Activated T-helper 9 cell treated with anti-CD3 and anti-CD28 coated beads, Interleukin-2, amount 50 U/mL, for 16 hours (primary cell): ENCODE results near the gene PLA2G4C.

Source experiments
- DNase-seq: peaks from one replicate; pipeline ENCODE4 v3.0.0-alpha.2; 2020; ENCODE audit warnings: low read depth

The PLA2G4C gene, protein sequence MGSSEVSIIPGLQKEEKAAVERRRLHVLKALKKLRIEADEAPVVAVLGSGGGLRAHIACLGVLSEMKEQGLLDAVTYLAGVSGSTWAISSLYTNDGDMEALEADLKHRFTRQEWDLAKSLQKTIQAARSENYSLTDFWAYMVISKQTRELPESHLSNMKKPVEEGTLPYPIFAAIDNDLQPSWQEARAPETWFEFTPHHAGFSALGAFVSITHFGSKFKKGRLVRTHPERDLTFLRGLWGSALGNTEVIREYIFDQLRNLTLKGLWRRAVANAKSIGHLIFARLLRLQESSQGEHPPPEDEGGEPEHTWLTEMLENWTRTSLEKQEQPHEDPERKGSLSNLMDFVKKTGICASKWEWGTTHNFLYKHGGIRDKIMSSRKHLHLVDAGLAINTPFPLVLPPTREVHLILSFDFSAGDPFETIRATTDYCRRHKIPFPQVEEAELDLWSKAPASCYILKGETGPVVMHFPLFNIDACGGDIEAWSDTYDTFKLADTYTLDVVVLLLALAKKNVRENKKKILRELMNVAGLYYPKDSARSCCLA

DNA sequence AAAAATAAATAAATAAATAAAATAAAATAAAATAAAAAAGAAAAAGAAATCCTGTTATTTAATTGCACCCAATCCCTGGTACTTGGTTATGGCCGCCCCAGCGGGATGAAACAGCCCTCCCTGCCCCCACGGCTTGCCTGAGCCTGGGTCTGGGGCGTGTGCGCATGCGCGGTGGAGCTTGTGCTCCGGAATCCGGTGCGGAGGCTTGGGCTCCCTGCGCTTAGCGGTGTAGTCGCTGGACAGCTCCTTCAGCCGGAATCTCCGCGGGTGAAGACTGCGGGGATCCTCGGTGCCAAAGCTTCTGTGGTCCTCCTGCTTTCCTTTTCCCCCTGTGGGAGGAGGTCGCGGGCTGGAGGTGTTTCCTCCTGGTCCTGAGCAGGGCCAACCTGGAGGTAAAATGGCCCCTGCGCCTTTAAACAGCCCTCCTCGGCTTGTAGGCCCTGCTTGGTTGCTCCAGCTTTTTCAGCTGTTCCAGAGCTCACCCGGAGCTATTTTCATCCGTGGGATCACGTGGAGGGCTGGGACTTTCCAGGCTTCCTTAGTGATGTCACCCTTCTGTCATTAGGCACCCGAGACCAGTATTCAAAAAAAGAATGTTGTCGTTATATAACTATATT, at the start of gene PLA2G4C:
TSS of gene PLA2G4C (minus strand) at position 468 of the 617 bp plus-strand sequence. CDS start 4,288 bp downstream, outside the sequence.
- peak; percentile 75 for DNase-seq

DNA sequence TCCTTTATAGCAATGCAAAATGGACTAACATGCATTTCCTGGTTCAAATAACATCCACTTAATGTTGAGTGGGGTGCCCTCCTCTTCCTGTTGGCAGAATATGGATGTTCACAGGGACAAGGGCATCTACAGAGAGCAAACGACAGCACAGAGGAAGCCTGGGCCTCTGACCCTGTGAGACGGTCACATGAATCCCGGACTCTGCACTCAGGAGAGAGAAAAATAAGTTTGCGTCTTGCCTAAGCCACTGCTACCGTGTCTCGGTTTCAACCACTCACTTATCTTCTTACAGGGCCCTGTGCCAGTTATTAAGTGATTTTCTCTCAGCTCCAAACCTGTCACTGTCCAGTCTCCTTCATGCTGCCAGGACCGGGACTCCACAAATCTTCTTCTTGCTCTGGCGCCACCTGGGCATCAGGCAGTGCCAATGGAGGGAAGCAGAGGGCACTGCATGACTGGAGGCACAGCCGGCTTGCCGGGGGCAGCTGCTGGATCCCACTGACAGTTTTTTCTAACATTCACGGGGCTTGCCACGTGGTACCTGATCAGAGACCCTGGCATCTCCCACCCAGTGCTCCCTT, 47.7 kb upstream of the PLA2G4C start:
- no peak for DNase-seq

DNA sequence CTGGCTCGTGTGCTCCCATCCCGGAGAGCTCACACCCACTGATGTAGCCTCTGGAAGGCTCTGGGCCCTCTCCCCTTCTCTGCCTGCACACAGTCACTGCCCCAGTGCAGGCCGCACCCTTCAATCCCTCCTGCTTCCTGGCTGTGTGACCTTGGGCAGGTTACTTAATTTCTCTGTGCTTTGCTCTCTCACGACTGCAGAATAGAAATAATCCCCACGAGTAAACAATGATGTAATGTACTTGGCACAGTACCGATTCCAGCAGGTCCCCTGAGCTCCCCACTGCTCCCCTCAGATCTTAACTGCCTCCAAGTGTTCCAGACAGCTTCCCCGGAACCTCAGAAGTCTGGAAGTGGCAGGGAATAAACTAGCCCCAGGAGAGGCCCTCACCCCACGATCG, 43.4 kb upstream of the PLA2G4C start:
- no peak for DNase-seq

DNA sequence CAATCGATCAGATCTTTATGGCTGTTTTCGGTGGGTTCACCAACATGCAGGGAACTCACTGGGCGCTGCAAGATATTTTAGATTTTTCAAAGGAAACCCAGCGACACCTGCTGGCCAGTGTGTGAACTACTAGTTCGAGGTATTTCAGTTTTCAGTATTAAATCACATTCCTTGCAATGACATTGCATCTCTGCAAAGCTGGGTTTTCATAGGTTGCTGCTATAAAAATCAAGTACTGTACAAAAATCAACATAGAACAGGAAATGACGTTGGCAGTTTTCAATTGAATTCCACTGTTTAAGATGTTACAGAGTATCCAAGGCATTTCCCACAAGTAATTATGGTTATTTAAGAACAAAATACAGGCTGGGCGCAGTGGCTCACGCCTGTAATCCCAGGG, 41.9 kb upstream of the PLA2G4C start:
- peak; percentile 57 for DNase-seq

DNA sequence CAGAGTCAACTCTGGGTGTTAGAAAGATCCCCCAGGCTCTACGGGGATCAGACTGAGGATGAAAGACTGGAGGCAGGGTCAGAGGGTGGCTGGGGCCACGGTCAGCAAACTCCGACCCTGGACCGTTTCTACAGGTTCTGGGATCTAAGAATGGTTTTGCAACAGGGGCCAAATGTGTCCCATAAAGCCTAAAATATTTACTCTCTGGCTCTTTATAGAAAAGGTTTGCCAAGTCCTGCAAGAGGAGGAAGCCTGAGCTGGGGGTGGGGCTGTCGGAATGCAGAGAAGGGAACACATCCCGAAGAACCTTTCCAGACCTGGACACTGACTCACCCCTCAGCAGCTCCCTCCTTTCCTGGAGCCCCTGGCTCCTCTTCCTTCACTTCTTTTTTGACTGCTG, 38.8 kb upstream of the PLA2G4C start:
- no peak for DNase-seq

DNA sequence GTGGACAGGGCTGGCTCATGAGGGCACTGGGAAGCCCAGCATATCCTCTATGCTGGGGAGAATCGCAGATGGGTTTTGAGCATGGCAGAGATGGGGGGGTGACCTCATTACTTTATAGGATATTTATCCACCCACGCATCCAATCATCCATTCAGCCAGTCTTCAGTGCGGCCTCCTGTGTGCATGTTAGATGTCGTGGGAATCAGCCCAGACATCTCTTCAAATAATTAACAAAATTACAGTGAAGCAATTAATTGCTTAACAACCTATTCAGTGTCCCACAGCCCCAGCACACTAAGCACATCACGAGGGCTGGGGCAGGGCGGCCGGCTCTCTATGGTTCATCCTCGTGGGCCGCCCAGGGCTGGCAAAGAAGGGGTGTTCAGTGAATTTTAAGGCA, 38.0 kb upstream of the PLA2G4C start:
- no peak for DNase-seq

DNA sequence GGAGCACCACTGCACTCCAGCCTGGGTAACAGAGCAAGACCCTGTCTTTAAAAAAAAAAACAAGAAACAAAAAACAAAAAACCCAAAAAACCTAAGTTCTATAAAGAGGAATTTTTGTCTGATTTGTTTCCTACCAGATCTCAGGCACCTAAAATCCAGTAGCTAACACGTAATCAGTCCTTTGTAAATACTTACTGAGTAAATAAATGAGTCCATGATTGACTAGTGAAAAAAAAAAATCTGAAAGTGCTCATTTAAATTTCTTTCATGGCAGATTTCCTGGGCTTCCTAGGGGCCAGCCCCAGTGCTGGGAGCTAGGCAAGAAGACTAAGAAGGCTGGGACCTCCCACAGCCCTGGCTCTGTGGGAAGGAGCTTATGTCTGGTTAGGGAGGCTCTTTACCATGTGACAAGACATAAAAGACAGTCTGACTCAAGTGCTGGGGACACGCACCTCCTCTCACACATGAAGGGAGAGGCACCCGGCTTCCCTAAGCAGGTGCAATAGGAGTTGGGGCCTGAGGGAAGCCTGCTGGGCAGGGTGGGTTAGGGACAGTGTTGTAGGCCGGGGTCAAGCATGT, 37.1 kb upstream of the PLA2G4C start:
- DNase-seq = no peak

DNA sequence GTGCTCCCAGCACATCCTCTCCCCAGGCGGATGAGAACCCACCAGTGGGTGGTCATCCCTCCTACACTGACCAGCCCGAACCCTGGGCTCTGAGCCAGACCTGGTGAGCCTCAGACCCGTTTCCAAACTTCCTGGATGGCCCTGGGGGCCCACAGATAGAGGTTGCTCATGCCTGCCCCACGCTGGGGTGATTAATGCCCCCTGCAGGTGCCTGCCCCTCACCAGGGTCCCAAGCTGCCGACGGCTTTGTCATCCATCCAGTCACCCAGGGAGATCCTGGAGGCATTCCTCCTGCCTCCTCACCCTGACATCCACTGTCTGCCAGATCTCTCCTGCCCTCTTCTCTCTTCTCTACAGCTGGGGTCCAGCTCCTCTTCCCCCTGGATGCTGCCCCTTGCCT, 28.4 kb upstream of the PLA2G4C start:
- no peak for DNase-seq

DNA sequence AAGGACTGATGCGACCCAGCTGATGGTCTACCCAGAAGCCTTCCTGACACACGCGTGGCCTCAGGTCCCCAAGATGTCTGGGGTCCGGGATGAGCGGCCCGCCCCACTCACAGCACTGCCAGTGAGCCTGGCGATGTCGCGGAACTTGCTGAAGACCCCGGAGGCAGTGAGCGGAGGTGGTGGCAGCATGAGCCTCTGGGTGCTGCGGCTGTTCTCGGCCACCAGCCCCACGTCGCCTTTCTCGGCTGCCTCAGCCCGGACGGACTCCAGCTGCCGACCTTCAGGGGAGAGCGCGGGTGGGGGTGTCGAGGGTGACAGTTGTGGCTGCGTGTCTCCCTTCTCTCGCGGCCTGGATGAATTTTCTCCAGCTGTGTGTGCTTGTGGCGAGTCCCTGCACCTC, 26.8 kb upstream of the PLA2G4C start:
- no peak for DNase-seq

DNA sequence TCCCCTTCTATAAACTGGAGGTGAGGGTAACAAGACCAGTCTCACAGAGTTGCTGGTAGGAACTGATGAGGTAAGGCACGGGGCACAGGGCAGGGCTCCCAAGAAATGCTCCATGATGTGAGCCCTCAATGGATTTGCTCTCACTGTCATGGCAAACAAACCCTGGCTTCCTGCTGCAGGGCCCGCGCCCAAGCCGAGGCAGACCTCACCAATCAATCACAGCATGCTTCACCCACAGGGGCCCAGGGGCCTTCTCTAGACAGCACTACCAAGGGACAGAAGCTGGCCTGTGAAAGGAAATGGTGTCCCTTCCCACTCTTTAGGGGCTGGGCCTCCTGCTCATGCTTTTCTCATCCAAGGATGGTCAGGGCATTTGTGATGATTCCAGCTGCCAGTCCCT, 25.9 kb upstream of the PLA2G4C start:
- no peak for DNase-seq

DNA sequence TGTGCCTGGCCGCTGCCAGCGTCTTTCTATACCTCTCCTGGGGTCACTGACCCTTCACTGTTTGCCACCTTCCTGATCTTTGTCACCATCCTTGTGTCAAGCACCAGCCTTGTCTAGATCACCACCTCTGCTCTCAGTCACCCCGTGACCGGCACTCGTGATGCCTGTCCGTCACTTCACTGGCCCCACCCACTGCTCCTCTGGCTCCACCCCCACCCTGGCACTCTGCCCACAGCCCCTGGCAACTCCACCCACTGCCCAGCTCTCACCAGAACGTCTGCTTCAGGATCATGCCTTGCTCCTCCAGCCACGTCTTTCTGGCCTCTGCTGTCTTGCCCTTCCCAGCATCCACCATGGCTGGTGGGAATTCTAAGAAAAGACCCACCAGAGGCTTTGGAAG, 24.8 kb upstream of the PLA2G4C start:
- no peak for DNase-seq

DNA sequence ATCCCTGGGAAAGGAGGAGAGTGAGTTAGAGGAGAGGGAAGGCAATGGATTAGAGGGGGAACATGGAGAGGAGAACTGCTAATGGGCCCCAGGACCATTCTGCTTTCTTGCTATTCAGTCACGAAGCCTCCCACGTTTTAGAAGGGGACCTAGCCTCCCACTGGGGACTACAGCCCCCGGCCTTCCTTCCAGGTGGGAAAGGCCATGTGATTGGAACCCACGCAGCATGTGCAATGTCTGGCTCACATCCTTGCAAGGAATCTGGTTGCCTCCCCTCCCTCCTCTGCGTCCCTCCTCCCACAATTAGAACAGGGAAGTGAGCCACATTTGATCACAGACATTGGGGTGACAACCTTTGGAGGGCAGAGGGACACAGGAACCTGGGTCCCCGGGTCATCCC, 22.5 kb upstream of the PLA2G4C start:
- no peak for DNase-seq

DNA sequence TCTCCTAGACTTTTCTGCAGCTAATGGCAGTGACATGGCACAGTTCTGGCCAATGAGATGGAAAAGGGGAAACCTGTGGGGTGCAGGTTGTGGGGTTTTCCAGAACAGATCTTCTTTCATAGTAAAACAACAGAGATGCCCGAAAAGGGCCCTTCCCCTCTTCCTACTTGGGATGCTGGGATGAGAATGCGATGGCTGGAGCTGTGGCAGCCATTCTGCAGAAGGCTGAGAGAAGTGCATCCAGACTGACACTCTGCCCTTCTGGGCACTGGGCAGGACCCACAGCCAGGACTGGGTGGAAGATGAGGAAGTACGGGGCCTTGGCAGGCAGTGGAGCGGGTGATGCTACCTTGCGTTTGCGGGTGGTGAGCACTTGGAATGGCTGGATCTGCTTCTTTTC, 16.9 kb upstream of the PLA2G4C start:
- no peak for DNase-seq

DNA sequence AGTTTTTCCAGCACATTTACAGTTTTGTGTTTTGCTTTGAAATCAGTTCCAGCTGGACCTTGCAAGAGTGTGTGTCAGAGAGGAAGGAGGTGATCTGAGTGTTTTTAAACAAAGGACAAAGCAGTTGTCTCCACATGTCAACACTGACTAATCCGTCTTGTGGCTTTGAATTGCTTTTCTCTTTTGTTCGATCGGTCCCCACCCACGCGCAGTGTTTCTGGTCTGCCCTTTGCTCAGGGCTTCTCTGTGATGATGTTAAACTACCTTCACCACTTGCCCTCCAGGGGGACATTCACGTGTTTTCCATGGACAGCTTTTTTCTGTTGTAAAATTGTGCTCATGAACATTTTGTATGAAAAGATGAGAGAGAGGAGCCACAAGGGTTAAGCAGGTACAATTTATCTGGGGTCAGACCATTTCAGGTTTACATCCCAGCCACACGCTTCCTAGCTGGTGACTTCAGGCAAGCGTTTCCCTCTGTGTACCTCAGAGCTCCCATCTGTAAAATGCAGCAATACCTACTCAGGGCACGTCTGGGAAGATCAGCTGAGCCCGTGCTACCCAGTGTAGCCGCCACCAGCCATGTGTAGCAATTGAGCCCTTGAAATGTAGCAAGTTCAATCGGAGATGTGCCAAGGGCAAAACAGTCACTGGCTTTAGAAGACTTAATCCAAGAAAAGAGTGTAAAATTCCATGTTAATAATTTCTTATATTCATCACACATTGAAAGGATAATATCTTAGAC, 13.5 kb upstream of the PLA2G4C start:
- no peak for DNase-seq

DNA sequence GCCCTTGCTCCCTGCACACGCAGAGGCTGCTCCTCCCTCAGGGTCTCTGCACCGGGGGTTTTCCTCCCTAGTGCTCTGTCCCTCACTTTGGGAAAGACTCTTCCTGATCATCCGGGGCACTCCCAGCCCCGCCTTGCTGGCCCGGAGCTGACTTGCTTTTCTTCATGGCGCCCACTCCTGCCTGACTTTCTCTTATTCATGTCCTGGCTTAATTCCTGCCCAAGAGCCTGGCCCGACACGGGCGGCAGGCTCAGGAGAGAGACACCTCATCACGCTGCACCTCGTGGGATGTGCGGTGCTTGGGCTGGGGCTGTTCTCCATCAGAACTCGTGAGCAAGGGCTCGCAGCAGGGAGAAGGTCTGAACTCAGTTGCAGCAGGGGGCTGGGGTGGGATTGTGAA, 11.8 kb upstream of the PLA2G4C start:
- no peak for DNase-seq

DNA sequence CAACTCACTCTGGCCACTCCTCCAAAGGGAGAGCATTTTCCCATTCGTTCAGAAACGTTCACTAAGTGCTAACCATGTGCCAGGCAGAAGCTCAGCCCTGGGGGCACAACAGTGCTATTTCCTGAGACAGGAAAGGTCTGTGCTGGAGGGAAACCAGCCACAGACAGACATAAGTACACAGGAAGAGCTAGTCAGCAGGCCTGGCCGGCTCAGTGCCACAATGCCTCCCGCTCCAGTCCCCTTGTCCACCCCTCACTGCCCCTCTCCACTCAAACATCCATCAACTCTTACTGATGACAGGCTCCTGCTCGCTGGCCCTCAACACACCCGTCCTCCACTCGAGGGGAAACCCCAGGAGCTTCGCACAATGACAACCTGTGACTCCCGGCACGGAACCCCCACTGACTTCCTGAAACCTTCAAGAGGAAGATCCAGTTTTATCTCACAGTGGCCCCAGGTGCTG, 11.3 kb upstream of the PLA2G4C start:
- no peak for DNase-seq

DNA sequence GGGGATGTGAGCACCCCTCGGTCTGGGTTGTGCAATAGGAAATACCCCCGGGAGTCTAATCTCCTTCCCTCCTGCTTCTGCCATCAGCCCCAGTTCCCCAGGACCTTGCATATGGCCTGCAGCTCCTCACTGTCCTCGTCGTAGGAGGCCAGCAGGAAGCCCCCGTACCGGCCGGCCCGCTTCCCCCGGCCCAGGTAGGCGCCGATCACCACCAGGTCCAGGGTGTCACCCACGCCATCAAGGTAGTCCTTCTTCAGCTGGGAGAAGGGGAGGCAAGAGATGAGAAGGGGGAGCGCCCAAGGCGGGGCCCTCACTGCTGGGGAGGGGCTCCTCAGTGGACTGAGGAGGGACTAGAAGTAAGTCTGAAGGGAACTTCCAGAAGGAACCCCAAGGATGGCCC, 10.4 kb upstream of the PLA2G4C start:
- DNase-seq = no peak

DNA sequence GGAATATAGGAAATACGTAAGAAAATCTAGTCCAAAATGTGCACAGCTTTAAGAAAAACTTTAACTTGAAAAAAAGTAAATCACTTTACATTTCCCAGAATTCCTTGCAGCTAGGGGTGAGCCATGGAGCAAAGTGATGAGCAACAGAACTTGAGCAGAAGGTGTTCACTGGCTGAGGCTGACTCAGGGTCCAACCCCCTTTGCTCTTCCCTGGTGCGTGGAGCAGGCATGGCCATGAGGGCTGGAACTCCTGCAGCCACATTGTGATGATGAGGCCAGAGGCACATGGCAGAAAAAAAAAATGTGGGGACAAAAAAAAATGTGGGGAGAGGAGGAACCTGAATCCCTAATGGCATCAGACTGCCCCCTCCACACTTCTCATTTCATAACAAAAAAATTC, 9.9 kb upstream of the PLA2G4C start:
- DNase-seq = no peak

DNA sequence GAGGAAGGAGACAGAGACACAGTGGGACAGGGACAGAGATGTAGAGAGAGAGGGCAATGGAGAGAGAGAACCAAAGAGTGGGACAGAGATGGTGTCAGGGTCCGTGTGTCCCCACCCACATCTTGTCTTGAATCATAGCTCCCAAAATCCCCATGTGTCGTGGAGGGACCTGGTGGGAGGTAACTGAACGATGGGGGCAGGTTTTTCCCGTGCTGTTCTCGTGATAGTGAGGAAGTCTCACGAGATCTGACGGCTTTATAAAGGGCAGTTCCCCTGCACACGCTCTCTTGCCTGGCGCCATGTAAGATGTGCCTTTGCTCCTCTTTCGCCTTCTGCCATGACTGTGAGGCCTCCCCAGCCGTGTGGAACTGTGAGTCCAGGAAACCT, 7.5 kb upstream of the PLA2G4C start:
- no peak for DNase-seq

DNA sequence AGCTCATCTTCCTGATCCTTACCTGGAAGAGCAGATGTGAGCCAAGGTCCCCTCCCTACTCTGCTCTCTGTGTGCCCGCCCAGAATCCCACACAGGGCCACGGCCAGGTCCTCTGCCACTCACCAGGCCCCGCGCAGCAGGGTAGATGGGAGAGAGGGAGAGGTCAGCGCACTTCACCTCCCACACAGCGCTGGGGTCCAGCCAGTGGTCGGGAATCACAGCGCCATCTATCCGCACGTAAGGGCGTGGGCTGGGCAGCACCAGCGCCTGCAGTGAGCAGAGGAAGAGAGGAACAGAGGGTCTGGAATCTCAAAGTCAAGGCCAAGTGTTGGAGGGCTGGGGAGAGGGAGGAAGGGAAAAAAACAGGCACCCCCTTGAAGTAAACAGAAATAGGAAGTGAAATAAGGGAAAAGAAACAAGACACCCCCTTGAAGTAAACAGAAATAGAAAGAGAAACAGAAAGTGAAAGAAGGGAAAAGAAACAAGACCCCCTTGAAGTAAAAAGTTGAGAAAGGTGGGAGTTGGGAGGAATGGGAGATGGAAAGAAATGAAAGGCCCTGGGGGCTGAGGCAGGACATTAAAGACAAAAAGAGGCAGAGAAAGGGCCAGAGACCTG, 7.0 kb upstream of the PLA2G4C start:
- DNase-seq = no peak

DNA sequence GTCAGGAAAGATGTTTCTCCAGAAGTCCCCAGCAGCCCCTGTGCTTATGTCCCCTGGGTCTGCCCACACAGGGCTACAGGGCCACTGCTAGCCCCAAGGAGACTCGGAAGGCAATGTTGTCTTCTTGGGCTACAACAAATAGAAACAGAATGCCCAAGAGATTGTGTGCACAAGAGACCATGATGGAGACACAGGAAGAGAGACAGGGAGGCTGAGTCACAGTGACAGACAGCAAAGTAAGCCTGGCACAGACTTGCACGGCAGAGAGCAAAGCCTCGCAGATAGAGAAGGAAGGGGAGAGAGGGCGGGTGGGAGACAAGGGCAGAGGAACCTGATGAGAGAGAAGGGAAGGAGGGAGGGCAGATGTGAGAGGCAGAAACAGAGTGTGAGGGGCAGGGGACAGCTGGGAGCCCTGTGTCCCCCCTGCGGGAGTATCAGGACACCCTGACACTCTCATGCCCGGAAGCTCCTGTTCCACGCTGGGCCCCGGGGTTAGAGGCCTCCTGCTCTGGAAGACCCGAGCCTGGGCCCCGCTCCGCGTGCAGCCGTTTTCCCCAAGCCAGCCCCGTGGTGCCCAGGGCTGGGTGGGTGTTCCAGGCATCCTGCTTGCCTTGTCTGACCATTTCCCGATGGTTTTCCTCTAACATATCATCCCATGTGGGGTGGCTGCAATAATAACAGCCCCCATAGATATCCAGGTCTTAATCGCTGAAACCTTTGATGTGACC, 2.7 kb upstream of the PLA2G4C start:
- DNase-seq = no peak
